Erythroblast (primary cell): ENCODE data around the gene PLAAT4.

Experiments
- GATA1 ChIP-seq: IDR thresholded peaks from 2 replicates; pipeline ENCODE4 v1.6.1; 2011; ENCODE audit warnings: low read depth, mild to moderate bottlenecking, control low read depth, low read length, moderate library complexity
- POLR2A ChIP-seq: IDR thresholded peaks from 2 replicates; pipeline ENCODE4 v1.6.1; 2011; ENCODE audit warnings: mild to moderate bottlenecking, low read length

DNA sequence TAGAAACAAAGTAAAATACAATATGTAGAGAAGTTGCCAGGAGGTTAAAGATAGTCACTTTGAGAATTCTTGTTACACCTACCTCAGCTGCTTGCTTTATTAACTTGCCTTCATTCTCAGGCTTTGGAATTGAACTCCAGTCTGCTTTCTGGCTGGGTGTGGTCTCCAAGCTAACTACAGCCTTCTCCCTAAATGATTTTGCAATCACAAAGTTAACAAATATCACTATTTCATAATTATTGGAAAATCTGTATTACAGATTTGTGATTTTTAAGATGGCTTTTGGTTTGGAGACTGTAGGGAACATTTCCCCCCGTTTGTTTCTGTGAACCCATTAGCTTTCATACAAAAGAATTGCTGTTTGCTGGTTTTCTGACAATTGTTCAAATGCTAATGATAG, 47.8 kb upstream of the PLAAT4 start:
- TF ChIP-seq POLR2A (no peak), GATA1 (no peak)
